ENCODE measurements around the gene LMX1B. TPM values are rescaled to one million over a fixed set of nuclear protein-coding genes. Genes with fewer than 3 reads are reported as not detected.

Gene LMX1B
- polyA plus RNA-seq, 1 donor (not counting 4 experiments of a cell fraction or from before 2014, with no cell fraction given): 0.24 TPM

- no peak for TF ChIP-seq EZH2 (IDR thresholded peaks at IDR 0.05; ENCODE audit: low read length)
- TF ChIP-seq CTCF (optimal IDR thresholded peaks at IDR 0.05 in 1 of 3, IDR thresholded peaks at IDR 0.05 in 1 of 3, conservative IDR thresholded peaks at IDR 0.05 in 1 of 3; ENCODE audit: extremely low read depth in 1 of 3, insufficient read depth in 2 of 3, low read length in 3 of 3): no peak
- DNase-seq (ENCODE audit: low read depth, low spot score): no peak
Observed at GRCh38 chr9:126673689-126674364, 60.1 kb downstream of the LMX1B start.

GRCh38 chr9:126674365-126675146, 60.8 kb downstream of the LMX1B start:
- Histone ChIP-seq H3K9me3 (ENCODE audit: control insufficient read depth, low read depth, low read length) (no peaks in the 10 kb centered on the region), H3K36me3 (ENCODE audit: control insufficient read depth in 2 of 2, extremely low read depth in 1 of 2, insufficient read depth in 2 of 2, low read length in 2 of 2) (no peaks in the 10 kb centered on the region), H3K79me2 (ENCODE audit: control insufficient read depth, insufficient read depth, low read length) (no peaks in the 10 kb centered on the region), H3K4me1 (ENCODE audit: control insufficient read depth, extremely low read depth, insufficient read depth, low read length) (peaks cover 2% of the 10 kb centered on the region), H3K9ac (ENCODE audit: control insufficient read depth, extremely low read depth, insufficient read depth, low read length) (no peak overlapping the region), H4K20me1 (ENCODE audit: control insufficient read depth, extremely low read depth, insufficient read depth, low read length) (no peaks in the 10 kb centered on the region), H2AFZ (ENCODE audit: control insufficient read depth, low read length) (no peak overlapping the region), H3K4me3 (ENCODE audit: control insufficient read depth in 2 of 3, extremely low read depth in 1 of 3, insufficient read depth in 2 of 3, low read depth in 1 of 3, low read length in 3 of 3) (no peak overlapping the region), H3K9me1 (ENCODE audit: control insufficient read depth, extremely low read depth, insufficient read depth, low read length) (no peaks in the 10 kb centered on the region), H3K27ac (ENCODE audit: control insufficient read depth, insufficient read depth, low read length) (no peak overlapping the region), H3K27me3 (ENCODE audit: control insufficient read depth, extremely low read depth, insufficient read depth, low read length) (peaks cover 5% of the 10 kb centered on the region), H3K4me2 (ENCODE audit: control insufficient read depth, extremely low read depth, insufficient read depth, low read depth, low read length) (no peak overlapping the region)
- dilution Hi-C loops (cut with MboI; ENCODE audit: extremely low pct_ligation_motif_present, low sequenced_read_pairs): no loop called here
- TF ChIP-seq CTCF (optimal IDR thresholded peaks at IDR 0.05 in 1 of 3, IDR thresholded peaks at IDR 0.05 in 1 of 3, conservative IDR thresholded peaks at IDR 0.05 in 1 of 3; ENCODE audit: extremely low read depth in 1 of 3, insufficient read depth in 2 of 3, low read length in 3 of 3): no peak
- no peak for TF ChIP-seq EZH2 (IDR thresholded peaks at IDR 0.05; ENCODE audit: low read length)
- FAIRE-seq (no peak), DNase-seq (ENCODE audit: low read depth, low spot score) (no peak)

More at GRCh38 chr9:126673689-126674364, 60.1 kb downstream of the LMX1B start:
- H3K4me1 ChIP-seq (ENCODE audit: control insufficient read depth, extremely low read depth, insufficient read depth, low read length): peaks cover 2% of the 10 kb centered on the region
- no peak for FAIRE-seq
- no peaks in the 10 kb centered on the region for H3K36me3 ChIP-seq (ENCODE audit: control insufficient read depth in 2 of 2, extremely low read depth in 1 of 2, insufficient read depth in 2 of 2, low read length in 2 of 2)
- no peak overlapping the region for H3K27ac ChIP-seq (ENCODE audit: control insufficient read depth, insufficient read depth, low read length)
- no peak overlapping the region for H3K9ac ChIP-seq (ENCODE audit: control insufficient read depth, extremely low read depth, insufficient read depth, low read length)
- H3K9me3 ChIP-seq (ENCODE audit: control insufficient read depth, low read depth, low read length): no peaks in the 10 kb centered on the region
- no peaks in the 10 kb centered on the region for H3K79me2 ChIP-seq (ENCODE audit: control insufficient read depth, insufficient read depth, low read length)
- H3K27me3 ChIP-seq (ENCODE audit: control insufficient read depth, extremely low read depth, insufficient read depth, low read length): peaks cover 5% of the 10 kb centered on the region
- H2AFZ ChIP-seq (ENCODE audit: control insufficient read depth, low read length): no peak overlapping the region
- dilution Hi-C loops (cut with MboI; ENCODE audit: extremely low pct_ligation_motif_present, low sequenced_read_pairs): no loop called here
- no peaks in the 10 kb centered on the region for H4K20me1 ChIP-seq (ENCODE audit: control insufficient read depth, extremely low read depth, insufficient read depth, low read length)
- H3K4me2 ChIP-seq (ENCODE audit: control insufficient read depth, extremely low read depth, insufficient read depth, low read depth, low read length): no peak overlapping the region
- H3K4me3 ChIP-seq (ENCODE audit: control insufficient read depth in 2 of 3, extremely low read depth in 1 of 3, insufficient read depth in 2 of 3, low read depth in 1 of 3, low read length in 3 of 3): no peak overlapping the region
- no peaks in the 10 kb centered on the region for H3K9me1 ChIP-seq (ENCODE audit: control insufficient read depth, extremely low read depth, insufficient read depth, low read length)
